ENCODE measurements around the gene TXN2.

GRCh38 chr22:36461665-36462649 lies 19.5 kb downstream of the TXN2 start:
- no peak for TF ChIP-seq CTCF (IDR thresholded peaks at IDR 0.05)
- TF ChIP-seq ZFX (IDR thresholded peaks at IDR 0.05; ENCODE audit: borderline replicate concordance): no peak
